Activated effector memory CD4-positive, alpha-beta T cell treated with anti-CD3 and anti-CD28 coated beads, Interleukin-2, amount 50 U/mL, for 16 hours (primary cell): ENCODE data around the gene KRTAP4-9.
"Not testable (repeated sequence)": the region's sequence is repeated elsewhere in the genome, so short reads cannot be mapped to it uniquely, and the experiment has no call there.

Experiments
- DNase-seq: peaks from one replicate; pipeline ENCODE4 v3.0.0-alpha.2; 2020

The KRTAP4-9 gene

DNA sequence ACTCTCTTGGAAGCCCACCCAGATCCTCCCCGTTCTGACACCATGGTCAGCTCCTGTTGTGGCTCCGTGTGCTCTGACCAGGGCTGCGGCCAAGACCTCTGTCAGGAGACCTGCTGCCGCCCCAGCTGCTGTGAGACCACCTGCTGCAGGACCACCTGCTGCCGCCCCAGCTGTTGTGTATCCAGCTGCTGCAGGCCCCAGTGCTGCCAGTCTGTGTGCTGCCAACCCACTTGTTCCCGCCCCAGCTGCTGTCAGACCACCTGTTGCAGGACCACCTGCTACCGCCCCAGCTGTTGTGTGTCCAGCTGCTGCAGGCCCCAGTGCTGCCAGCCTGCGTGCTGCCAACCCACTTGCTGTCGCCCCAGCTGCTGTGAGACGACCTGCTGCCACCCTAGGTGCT, at the start of gene KRTAP4-9:
TSS of gene KRTAP4-9 (plus strand) at position 43 of the 400 bp plus-strand sequence. CDS start at position 43, 0 bp downstream.
- DNase-seq: not testable (repeated sequence)

- DNase-seq: no peak
Observed at GRCh38 chr17:41057547-41057946, 47.6 kb upstream of the KRTAP4-9 start.

DNA sequence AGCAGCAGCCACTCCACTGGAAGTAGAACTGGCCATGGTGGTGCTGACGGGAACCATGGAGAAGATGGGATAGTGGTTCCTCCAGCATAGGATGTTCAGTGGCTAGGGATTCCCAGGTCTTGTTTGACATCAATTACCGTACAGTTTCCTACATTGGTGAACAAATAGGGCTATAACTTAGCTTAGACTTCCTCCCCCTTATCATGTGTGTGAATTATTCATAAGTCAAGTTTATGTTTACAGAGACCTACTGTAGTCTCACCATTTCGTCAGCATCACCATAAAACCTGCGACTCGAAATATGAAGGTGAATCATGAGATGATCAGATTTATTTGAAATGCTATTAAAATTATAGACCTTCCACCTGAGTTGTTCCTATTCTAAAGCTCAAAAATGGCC, 46.4 kb upstream of the KRTAP4-9 start:
- no peak for DNase-seq

- DNase-seq: not testable (repeated sequence)
Observed at GRCh38 chr17:41059276-41060051, 45.7 kb upstream of the KRTAP4-9 start.

DNA sequence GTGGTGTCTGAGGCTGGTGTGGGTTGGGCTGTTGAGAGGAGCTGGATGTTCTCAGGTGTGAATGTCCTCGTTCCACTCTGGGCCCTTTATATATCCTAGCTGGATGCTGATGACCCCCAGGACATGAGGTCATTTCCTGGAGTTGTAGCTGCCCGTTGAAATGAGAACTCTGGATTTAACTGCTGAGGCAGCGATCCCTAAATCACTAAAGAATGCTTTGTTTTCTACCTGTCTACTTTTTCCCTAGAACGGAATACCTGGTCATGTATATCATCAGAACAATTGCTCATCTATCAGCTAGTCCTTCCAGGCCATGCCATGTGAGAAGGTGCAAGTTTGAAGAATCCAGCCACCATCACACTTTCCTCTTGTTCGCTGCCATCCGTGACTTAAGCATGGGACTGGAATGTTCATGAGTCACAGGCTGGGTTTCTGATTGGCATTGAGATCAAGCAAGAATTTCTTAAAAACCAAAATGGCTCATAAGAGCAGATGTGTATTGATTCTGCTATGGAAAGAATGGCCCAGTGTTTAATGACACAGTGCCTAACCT, 45.1 kb upstream of the KRTAP4-9 start, which contains the start of gene KRTAP2-3:
TSS of gene KRTAP2-3 (minus strand) at position 63 of the 553 bp plus-strand sequence. CDS start 64 bp downstream, outside the sequence.
- DNase-seq: no peak

DNA sequence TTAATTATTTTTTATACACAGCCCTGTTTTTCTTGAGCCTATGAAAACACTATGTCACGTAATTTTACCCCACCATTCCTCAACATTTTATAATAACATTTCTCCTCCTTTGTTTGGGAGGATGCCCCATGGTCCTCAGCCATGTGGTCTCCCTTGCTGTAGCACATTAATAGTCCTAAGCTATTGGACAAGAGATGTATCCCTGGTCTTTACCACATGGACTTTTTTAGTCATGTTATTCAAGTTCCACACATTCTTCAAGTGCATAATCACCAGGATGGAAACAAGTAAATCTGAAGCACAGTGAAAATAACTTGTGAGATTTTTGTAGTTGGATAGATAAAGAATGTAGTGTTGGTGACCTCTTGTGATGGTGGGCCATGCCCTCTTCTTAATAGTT, 43.2 kb upstream of the KRTAP4-9 start:
- DNase-seq: no peak

- DNase-seq: no peak
Observed at GRCh38 chr17:41063449-41063848, 41.7 kb upstream of the KRTAP4-9 start.

DNA sequence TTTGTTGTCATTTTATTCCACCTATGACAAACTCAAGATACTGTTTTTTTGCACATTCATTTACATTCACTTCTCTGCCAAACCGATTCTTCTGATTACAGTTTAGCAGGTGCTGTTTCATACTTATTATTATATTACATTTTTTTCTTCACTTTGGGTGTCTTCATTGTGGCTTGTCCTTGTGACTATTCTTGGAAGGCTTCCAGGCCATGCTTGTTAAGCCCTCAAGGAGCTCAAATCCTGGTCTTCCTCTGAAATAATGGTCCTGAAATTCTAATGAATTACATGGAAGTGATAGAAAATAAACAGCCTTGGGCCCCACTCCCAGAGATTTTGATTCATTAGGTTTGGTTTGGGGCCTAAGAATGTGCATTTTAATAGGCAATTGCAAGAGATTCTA, 40.9 kb upstream of the KRTAP4-9 start:
- no peak for DNase-seq

DNA sequence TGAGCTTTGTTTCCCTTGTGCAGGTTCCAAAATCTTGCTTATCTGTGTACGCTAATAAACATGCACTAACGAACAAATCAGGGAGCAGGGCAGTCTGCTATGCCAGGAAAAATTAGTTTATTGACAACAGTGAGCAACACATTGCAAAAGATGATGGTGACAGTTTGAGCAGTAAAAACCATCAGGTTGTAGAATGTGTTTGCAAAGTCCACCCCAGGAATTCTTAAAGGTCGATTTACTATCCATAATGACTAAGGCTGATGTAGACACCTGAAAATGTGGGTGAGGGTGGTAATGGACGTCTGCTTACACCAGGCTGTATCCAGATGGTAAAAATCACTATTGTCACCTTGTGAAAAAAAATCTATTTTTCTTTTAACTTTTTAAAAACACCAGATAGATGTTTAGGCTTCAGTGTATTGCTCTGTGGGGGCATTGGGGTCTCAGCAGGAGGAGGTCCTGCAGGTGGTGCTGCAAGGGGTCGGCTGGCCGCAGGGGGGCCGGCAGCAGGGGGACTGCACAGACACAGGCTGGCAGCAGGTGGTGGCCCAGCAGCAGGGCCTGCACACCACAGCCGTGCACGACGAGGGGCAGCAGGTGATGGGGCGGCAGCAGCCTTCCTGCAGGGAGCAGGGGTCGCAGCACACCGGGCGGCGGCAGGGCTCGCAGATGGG, 40.0 kb upstream of the KRTAP4-9 start:
- DNase-seq: not testable (repeated sequence)

- DNase-seq: no peak
Observed at GRCh38 chr17:41065829-41066624, 39.2 kb upstream of the KRTAP4-9 start, which contains the start of gene KRTAP2-4. TSS of gene KRTAP2-4 (minus strand) at chr17:41065879. CDS start at chr17:41065845, 34 bp downstream.

DNA sequence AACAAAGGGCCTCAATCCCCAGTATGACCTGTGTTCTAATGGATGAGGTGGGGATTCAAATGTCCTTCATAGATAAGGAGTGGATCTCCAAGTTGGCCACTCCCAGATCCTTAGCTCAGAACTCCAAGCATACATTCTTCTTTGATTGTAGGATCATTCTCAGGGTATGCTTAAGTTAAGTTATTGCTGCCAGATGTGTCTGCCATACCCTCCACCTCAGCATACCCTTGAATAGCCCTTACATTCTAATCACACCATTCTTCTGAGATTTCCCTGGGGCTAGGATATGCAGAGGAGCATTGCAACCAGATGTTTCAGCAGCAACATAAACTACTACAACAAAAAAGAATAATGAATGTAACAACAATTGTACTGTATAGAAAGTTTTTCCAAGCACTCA, 37.9 kb upstream of the KRTAP4-9 start:
- DNase-seq: no peak

DNA sequence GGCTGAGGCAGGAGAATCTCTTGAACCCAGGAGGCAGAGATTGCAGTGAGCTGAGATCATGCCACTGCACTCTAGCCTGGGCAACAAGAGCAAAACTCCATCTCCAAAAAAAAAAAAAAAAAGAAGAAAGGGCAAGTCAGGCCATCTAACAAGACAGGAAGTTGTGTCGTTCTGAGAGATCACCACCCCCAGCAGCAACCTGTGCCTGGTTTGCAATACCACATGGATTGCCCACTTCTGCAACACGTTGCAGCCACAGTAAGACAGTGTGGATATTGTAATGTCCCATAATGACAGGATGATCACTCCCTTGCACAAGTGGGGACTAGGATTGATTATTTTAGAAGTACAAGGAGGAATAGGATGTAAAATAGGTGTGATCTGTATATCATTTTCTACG, 36.2 kb upstream of the KRTAP4-9 start:
- DNase-seq: no peak

DNA sequence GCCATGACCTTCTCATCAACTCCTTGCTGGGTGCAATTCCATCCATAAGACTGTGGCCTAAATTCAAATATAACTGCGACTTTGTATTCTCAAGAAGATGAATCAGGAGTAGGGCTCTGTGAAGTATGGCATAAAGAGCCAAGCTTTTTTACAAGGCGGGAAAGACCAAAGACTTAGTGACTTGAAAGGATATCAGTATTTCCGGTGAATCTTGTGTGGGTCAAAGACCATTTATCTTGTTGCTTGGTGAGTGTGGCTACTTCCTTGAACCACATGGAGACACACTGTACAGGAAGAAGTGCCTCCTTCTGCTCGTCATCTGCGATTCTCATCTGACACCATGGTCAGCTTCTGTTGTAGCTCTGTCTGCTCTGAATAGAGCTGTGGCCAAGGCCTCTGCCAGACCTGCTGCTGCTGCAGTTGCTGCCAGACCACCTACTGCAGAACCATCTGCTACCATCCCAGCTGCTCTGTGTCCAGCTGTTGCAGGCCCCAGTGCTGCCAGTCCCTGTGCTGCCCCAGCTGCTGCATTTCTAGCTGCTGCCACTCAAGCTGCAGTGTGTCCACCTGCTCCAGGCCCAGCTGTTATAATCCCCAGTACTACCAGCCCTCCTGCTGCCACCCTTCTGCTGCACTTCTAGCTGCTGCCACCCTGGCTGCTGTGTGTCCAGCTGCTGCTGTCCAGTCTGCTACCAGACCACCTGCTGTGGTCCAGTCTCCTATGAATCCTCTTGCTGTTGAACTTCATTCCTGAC, 33.4 kb upstream of the KRTAP4-9 start:
- DNase-seq: no peak

GRCh38 chr17:41073676-41074075, 31.5 kb upstream of the KRTAP4-9 start:
- DNase-seq: no peak

DNA sequence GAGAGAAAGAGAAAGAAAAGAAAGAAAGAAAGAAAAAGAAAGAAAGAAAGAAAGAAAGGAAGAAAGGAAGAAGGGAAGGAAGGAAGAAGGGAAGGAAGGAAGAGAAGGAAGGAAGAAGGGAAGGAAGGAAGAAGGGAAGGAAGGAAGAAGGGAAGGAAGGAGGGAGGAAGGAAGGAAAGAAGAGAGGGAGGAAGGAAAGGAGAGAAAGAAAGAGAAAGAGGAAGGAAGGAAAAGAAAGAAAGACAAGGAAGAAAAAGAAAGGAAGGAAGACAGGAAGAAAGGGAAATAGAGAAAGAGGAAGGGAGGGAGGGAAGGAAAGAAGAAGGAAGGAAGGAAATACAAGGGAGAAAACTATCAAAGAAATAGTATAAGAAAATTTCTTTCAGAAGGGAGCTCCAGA, 28.4 kb upstream of the KRTAP4-9 start:
- no peak for DNase-seq

GRCh38 chr17:41082626-41083025, 22.6 kb upstream of the KRTAP4-9 start:
- DNase-seq: no peak

DNA sequence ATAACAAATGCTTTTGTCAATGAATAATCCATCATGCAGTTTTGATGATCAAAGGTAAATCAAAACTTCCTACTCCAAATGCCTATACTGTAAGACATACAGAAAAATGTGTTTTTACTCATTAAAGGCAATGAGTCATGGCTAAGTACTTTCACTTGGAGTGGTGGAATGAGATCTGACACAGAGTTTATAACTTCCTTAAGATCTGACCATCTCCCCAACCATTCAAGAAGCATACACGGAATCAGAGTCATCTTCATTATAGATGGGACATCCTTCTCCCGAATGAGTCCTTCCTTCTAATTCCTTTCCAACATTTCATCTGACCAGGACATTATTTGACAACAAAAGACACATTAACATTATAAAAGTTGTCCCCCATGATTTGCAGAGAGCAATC, 21.8 kb upstream of the KRTAP4-9 start:
- not testable (repeated sequence) for DNase-seq

DNA sequence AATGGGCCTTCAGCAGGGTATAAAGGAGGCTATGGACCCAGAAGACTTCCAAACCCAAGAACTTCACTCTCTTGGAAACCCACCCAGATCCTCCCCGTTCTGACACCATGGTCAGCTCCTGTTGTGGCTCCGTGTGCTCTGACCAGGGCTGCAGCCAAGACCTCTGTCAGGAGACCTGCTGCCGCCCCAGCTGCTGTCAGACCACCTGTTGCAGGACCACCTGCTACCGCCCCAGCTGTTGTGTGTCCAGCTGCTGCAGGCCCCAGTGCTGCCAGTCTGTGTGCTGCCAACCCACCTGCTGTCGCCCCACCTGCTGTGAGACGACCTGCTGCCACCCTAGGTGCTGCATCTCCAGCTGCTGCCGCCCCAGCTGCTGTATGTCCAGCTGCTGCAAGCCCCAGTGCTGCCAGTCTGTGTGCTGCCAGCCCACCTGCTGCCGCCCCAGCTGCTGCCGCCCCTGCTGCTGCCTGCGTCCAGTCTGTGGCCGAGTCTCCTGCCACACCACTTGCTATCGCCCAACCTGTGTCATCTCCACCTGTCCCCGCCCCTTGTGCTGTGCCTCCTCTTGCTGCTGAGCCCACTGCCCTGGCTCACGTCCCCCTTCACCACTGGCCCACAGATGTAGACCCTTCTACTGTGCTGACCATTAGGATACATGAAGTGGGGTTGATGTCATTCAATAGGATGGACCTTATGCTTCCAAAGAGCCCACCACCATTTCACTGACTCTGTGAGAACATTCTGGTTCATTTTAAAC, 20.9 kb upstream of the KRTAP4-9 start, which contains the start of gene KRTAP4-7:
TSS of gene KRTAP4-7 (plus strand) at position 51 of the 757 bp plus-strand sequence. CDS start at position 108, 57 bp downstream.
- not testable (repeated sequence) for DNase-seq

DNA sequence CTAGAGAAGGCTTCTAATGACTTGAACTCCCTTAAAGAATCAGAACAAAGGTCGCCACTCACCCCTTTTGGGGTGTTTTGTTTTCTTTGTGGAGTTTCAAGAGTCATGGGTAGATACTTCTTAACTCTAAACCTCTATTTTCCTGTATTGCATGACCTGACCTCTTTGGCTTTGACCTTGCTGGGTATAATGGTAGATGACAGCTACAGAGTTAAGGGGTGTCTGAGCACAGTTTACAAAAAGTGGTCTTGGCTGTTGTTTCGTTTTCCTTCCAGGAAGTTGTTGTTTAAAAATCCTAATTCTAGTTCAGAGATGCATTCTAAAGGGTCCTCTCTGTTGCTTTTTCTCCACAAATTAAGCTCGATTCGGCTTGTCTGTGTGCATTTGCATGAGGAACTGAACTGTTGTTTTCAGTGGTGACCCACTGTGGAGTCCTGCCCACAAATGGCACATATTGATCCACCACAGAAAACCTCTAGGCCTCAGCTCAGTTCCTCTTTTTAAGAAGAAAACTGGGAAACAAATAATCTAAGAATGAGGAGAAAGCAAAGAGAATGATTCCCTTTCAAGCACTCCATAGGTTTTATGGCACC, 16.3 kb upstream of the KRTAP4-9 start:
- DNase-seq: not testable (repeated sequence)

DNA sequence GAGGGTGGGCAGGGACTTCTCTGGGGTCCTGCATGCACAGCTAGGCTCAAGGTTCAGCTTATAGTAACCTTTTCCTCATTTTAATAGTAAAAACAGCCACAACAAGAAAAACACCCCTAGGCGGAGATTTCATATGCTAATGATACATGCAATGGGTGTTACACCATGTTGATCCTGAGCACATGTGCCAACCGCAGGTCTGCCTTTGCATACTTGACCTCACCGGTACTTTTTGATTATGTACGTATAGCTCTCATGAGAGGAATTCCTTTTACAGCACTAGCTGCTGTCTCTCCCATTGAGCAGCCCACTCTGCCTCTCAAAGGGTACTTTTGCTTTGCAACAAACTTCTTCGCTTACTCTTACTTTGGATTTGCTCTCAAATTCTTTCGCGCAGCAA, 9.1 kb upstream of the KRTAP4-9 start:
- no peak for DNase-seq

DNA sequence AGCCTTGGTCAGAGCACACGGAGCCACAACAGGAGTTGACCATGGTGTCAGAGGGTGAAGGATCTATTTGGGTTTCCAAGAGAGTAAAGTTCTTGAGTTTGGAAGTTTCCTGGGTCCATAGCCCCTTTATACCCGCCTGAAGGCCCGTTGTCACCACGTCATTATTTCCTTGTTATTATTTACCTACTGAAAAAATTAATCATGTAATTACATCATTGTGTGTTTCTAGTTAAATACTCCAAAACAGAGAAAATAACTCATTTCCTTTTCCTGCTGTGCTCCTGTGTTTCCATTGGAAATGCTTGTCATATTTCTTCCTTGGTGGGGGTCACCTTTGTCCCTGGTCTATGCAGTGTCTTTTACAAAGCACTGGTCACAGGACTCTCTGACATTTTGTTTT, 7.1 kb upstream of the KRTAP4-9 start, which contains the start of gene KRTAP4-8:
TSS of gene KRTAP4-8 (minus strand) at position 101 of the 400 bp plus-strand sequence. CDS start at position 43, 58 bp downstream.
- DNase-seq: no peak
